ENCODE results near the gene TSACC. TPM values are rescaled to one million over a fixed set of nuclear protein-coding genes. Genes with fewer than 3 reads are reported as not detected.

The TSACC gene
- total RNA-seq, 1 donor from 2014 or later: not detected

DNA sequence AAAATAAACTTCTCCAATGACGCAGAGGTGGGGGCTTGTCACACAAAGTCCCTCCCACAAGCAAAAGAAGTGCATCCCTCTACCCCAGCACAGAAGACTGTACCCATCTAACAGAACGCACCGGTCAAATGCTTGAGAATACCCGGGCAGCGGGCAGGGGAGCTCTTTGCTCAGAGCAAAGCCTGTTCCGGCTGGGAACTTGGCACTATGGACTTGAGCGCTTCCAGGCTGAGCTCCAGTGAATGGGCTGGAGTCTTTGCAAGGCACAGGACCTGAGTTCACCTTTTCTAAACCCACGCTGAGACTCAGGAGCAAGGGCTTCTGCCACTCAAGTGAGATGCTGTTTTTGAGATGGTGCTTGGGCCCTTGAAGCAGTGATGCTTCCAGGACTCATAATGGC is 51.0 kb downstream of the TSACC start:
- no peaks in the 10 kb centered on the region for H3K4me1 Mint-ChIP-seq (ENCODE audit: unreplicated experiment)
- no peaks in the 10 kb centered on the region for H3K9me3 Mint-ChIP-seq (ENCODE audit: unreplicated experiment)
- H3K27ac Mint-ChIP-seq (ENCODE audit: unreplicated experiment): no peak overlapping the region
- peaks cover 37% of the 10 kb centered on the region for H3K27me3 Mint-ChIP-seq (ENCODE audit: unreplicated experiment)
- DNase-seq (ENCODE audit: extremely low spot score, unreplicated experiment): no peak
- no peak overlapping the region for H3K4me3 Mint-ChIP-seq (ENCODE audit: unreplicated experiment)
- TF ChIP-seq, protein P1, sequence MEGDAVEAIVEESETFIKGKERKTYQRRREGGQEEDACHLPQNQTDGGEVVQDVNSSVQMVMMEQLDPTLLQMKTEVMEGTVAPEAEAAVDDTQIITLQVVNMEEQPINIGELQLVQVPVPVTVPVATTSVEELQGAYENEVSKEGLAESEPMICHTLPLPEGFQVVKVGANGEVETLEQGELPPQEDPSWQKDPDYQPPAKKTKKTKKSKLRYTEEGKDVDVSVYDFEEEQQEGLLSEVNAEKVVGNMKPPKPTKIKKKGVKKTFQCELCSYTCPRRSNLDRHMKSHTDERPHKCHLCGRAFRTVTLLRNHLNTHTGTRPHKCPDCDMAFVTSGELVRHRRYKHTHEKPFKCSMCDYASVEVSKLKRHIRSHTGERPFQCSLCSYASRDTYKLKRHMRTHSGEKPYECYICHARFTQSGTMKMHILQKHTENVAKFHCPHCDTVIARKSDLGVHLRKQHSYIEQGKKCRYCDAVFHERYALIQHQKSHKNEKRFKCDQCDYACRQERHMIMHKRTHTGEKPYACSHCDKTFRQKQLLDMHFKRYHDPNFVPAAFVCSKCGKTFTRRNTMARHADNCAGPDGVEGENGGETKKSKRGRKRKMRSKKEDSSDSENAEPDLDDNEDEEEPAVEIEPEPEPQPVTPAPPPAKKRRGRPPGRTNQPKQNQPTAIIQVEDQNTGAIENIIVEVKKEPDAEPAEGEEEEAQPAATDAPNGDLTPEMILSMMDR (IDR thresholded peaks at IDR 0.05): no peak
- H3K36me3 Mint-ChIP-seq (ENCODE audit: unreplicated experiment): no peaks in the 10 kb centered on the region

DNA sequence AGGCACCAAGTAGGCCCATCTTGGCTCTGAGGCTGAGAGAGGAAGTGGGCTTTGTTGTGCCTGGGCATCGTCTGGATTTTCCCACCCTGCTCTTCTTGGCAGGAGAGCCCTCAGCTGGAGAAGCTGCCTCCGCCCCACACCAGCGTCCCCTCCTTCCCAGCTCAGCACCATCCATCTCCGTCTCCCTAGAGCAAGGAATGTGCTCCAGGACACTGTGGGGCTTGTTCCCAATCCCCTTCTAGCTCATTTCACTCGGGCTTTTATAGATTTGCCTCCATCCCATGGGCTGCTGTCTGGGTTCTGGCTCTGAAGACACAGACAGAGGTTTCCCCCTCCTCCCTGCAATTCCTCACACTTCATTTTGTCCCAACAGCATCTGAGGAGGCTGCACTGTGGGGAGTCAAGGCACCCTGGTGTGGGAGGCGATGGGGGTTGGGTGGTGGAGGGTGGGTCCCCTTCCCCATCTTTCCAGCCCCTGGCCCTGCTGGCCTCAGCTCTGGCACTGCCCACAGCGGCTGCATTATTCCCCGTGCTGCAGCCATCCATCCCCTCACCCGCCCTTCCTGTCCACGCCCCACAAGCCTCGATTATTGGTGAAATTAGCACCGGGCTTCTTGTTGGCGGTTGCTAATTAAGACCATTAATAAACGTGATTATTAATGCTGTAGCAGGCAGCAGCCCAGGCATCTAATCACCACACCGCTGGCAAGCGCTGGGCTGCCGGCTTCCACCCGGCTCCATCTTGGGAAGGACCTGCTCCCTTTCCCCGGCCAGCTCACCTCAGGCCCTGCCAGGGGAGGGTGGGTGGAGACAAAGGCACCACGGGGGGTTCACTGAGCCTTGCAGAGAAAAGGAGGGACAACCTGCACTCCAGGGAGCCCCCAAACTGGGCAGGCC is 52.4 kb downstream of the TSACC start:
- H3K27me3 Mint-ChIP-seq (ENCODE audit: unreplicated experiment): peaks cover 42% of the 10 kb centered on the region
- H3K4me1 Mint-ChIP-seq (ENCODE audit: unreplicated experiment): no peaks in the 10 kb centered on the region
- no peak overlapping the region for H3K27ac Mint-ChIP-seq (ENCODE audit: unreplicated experiment)
- DNase-seq (ENCODE audit: extremely low spot score, unreplicated experiment): no peak
- H3K36me3 Mint-ChIP-seq (ENCODE audit: unreplicated experiment): no peaks in the 10 kb centered on the region
- TF ChIP-seq, protein P1 (IDR thresholded peaks at IDR 0.05): no peak
- H3K4me3 Mint-ChIP-seq (ENCODE audit: unreplicated experiment): no peak overlapping the region
- no peaks in the 10 kb centered on the region for H3K9me3 Mint-ChIP-seq (ENCODE audit: unreplicated experiment)

DNA sequence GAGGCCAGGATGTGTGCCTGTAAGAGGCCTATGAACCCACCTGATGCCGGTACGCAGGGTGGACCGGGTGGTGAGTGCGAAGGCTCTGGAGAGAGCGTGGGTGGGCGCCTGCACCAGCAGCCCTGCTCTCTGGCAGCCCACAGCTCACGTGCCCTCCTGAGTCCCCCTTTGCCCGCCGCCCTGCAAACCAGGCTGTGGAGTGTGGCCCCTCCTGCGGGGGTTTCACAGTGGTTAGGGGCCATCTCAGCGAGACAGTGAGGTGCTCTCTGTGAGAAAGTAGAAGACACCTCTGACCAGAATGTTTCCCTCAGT is 53.0 kb downstream of the TSACC start:
- TF ChIP-seq, protein P1 (IDR thresholded peaks at IDR 0.05): no peak
- Mint-ChIP-seq H3K4me1 (ENCODE audit: unreplicated experiment) (no peaks in the 10 kb centered on the region), H3K27me3 (ENCODE audit: unreplicated experiment) (peaks cover 41% of the 10 kb centered on the region), H3K27ac (ENCODE audit: unreplicated experiment) (no peak overlapping the region), H3K9me3 (ENCODE audit: unreplicated experiment) (no peaks in the 10 kb centered on the region), H3K4me3 (ENCODE audit: unreplicated experiment) (no peak overlapping the region), H3K36me3 (ENCODE audit: unreplicated experiment) (no peaks in the 10 kb centered on the region)
- DNase-seq (ENCODE audit: extremely low spot score, unreplicated experiment): no peak

- DNase-seq (ENCODE audit: extremely low spot score, unreplicated experiment): no peak
- TF ChIP-seq, protein P1 (IDR thresholded peaks at IDR 0.05): no peak
- Mint-ChIP-seq H3K36me3 (ENCODE audit: unreplicated experiment) (no peaks in the 10 kb centered on the region), H3K4me1 (ENCODE audit: unreplicated experiment) (no peaks in the 10 kb centered on the region), H3K27ac (ENCODE audit: unreplicated experiment) (no peak overlapping the region), H3K27me3 (ENCODE audit: unreplicated experiment) (peaks cover 41% of the 10 kb centered on the region), H3K4me3 (ENCODE audit: unreplicated experiment) (no peak overlapping the region), H3K9me3 (ENCODE audit: unreplicated experiment) (no peaks in the 10 kb centered on the region)
Observed at GRCh38 chr1:156391701-156392100, 53.4 kb downstream of the TSACC start.

DNA sequence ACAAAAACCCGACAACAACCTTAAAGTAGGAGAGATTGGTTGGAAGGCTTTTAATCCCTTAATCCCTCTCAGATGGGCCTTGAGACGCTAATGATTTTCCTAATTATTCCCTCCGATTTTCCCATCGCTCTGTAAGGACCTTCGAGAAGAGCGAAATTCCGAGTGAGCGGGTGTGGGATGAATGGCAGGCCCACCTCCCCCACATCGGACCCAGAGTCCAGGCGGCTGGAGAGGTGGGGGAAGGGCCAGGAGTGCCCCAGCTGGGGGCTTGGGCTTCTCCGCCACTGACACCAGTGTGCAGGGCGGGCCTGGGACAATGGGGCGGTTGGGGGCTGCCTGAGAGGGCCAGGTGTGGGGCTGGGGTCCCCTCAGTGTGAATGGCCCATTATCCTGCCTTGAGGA is 54.1 kb downstream of the TSACC start:
- H3K4me3 Mint-ChIP-seq (ENCODE audit: unreplicated experiment): no peak overlapping the region
- TF ChIP-seq, protein P1 (IDR thresholded peaks at IDR 0.05): no peak
- H3K27ac Mint-ChIP-seq (ENCODE audit: unreplicated experiment): no peak overlapping the region
- peaks cover 34% of the 10 kb centered on the region for H3K27me3 Mint-ChIP-seq (ENCODE audit: unreplicated experiment)
- no peaks in the 10 kb centered on the region for H3K9me3 Mint-ChIP-seq (ENCODE audit: unreplicated experiment)
- DNase-seq (ENCODE audit: extremely low spot score, unreplicated experiment): no peak
- H3K36me3 Mint-ChIP-seq (ENCODE audit: unreplicated experiment): no peaks in the 10 kb centered on the region
- no peaks in the 10 kb centered on the region for H3K4me1 Mint-ChIP-seq (ENCODE audit: unreplicated experiment)

Data from osteocyte (in vitro differentiated cells).